GM19468 (cell line): ENCODE data around the gene PRR7.
A peak's percentile ranks its signal among the peaks of the same experiment; 100 is the strongest.

Source experiments
- ATAC-seq: cut with Tn5 transposase; IDR thresholded peaks from one replicate; pipeline ENCODE4 v1.9.1; 2021; ENCODE audit warnings: mild to moderate bottlenecking, moderate library complexity, moderate number of reproducible peaks; ENCODE audit not compliant: unreplicated experiment; ENCODE audit errors: extremely low read depth

Gene PRR7

GRCh38 chr5:177448244-177448950 lies 1.8 kb downstream of the PRR7 start:
- no peak for ATAC-seq

- ATAC-seq, result no peak
Measured at GRCh38 chr5:177449140-177450061, 2.8 kb downstream of the PRR7 start.

GRCh38 chr5:177450667-177451424 lies 4.2 kb downstream of the PRR7 start:
- ATAC-seq, result no peak

- ATAC-seq, result no peak
Measured at GRCh38 chr5:177452688-177453638, 6.3 kb downstream of the PRR7 start.

GRCh38 chr5:177453852-177454396 lies 7.3 kb downstream of the PRR7 start:
- ATAC-seq, result no peak

- ATAC-seq, result no peak
Measured at GRCh38 chr5:177454397-177455035, 7.9 kb downstream of the PRR7 start.

GRCh38 chr5:177455036-177455660 lies 8.5 kb downstream of the PRR7 start:
- ATAC-seq, result peak; percentile 13

GRCh38 chr5:177455661-177456590 lies 9.3 kb downstream of the PRR7 start:
- ATAC-seq, result no peak

GRCh38 chr5:177456591-177456964 lies 10.0 kb downstream of the PRR7 start:
- ATAC-seq, result no peak

- ATAC-seq, result no peak
Measured at GRCh38 chr5:177456976-177457851, 10.6 kb downstream of the PRR7 start.

GRCh38 chr5:177457852-177458681 lies 11.5 kb downstream of the PRR7 start:
- no peak for ATAC-seq

GRCh38 chr5:177458912-177459350 lies 12.3 kb downstream of the PRR7 start:
- no peak for ATAC-seq

GRCh38 chr5:177459357-177459756 lies 12.7 kb downstream of the PRR7 start:
- ATAC-seq, result no peak

- ATAC-seq, result no peak
Measured at GRCh38 chr5:177459819-177460628, 13.4 kb downstream of the PRR7 start.
